Esophagus muscularis mucosa (tissue), 4 donors: ENCODE data around the gene GNB1. TPM values are rescaled to one million over a fixed set of nuclear protein-coding genes. Genes with fewer than 3 reads are reported as not detected.

Experiments
- DNase-seq: peaks from one replicate; pipeline ENCODE4 v3.0.0-alpha.2; 2017; ENCODE audit errors: extremely low spot score
- H3K27ac ChIP-seq, 4 donors: fragments of 200-600 bp; sonication (generic); replicated peaks in 1 of 4; 1 replicate in 3 of 4; 2 replicates in 1 of 4; pipeline ENCODE4 v1.5.1; 2016 to 2019; ENCODE audit warnings: mild to moderate bottlenecking in 1 of 4
- H3K27me3 ChIP-seq, 4 donors: fragments of 200-600 bp; sonication (generic); one replicate each; pipeline versions ENCODE4 v1.5.1 to v1.6.0; 2016 to 2019
- H3K36me3 ChIP-seq, 4 donors: fragments of 200-600 bp; sonication (generic); one replicate each; pipeline ENCODE4 v1.5.1; 2016 to 2019
- H3K4me1 ChIP-seq, 4 donors: fragments of 200-600 bp; sonication (generic); one replicate each; pipeline ENCODE4 v1.5.1; 2016 to 2019
- H3K4me3 ChIP-seq, 4 donors: fragments of 200-600 bp; sonication (generic); 1 replicate in 2 of 4; 2 replicates in 2 of 4; pipeline ENCODE4 v1.5.1; 2016 to 2019; ENCODE audit warnings: mild to moderate bottlenecking in 4 of 4, moderate library complexity in 1 of 4
- H3K9me3 ChIP-seq, 4 donors: fragments of 200-600 bp; sonication (generic); 1 replicate in 3 of 4; 2 replicates in 1 of 4; pipeline ENCODE4 v1.5.1; 2016 to 2019
- EP300 ChIP-seq: sonication (generic); formaldehyde crosslinking; IDR thresholded peaks from one replicate; pipeline ENCODE4 v1.6.1; 2017; ENCODE audit warnings: antibody characterized with exemption
- POLR2A ChIP-seq: fragments of 450-650 bp; IDR thresholded peaks from one replicate; pipeline ENCODE4 v1.6.1; 2017; ENCODE audit warnings: antibody characterized with exemption, moderate library complexity, mild to moderate bottlenecking, low read depth
- POLR2AphosphoS5 ChIP-seq, 2 donors: sonication (generic); formaldehyde crosslinking; IDR thresholded peaks; one replicate each; pipeline ENCODE4 v1.6.1; 2017; ENCODE audit warnings: antibody characterized with exemption in 2 of 2
- WGBS: methylation state at CpG from one replicate; pipeline ENCODE4 v1.1.5; 2018; 5-methylcytosine and 5-hydroxymethylcytosine counted together
- intact Hi-C: fragments of 100-400 bp; cut with DNase I; formaldehyde crosslinking; loops from one replicate; pipeline ENCODE4 v1.15.1; 2023
- total RNA-seq, 4 donors: library from RNA; depleted of rRNA; stranded (reverse); fragments of >200 nt; gene quantifications; one replicate each; pipeline versions ENCODE4 v1.1.0 to v1.2.1, GENCODE V29; 2016
- TF ChIP-seq, protein P1 (sequence below), 3 experiments: fragments of 200-600 bp in 2 of 3; fragments of 450-650 bp in 1 of 3; sonication (generic) in 2 of 3; IDR thresholded peaks; one replicate each; pipeline ENCODE4 v1.5.1; 2017 to 2019; ENCODE audit warnings: antibody characterized with exemption in 3 of 3, mild to moderate bottlenecking in 2 of 3, moderate library complexity in 1 of 3

The GNB1 gene
- total RNA-seq, 4 donors from 2014 or later: 124 to 166 (median 161) TPM

DNA sequence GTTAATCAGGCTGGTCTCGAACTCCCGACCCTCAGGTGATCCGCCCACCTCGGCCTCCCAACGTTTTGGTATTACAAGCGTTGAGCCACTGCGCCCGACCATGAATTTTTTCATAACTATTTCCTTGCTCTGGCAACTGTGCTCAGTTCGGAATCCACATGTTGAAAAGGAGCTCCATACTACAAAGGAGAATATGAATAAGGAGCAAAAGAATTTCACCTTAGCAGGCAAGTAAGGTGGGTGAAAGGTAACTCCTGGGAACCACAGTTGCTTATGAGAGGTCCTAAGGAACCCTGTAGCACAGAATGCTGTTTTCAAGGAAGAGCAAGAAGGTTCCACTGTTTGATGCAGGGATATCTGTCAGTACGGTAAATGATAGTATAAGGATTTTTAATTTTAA is 82.7 kb downstream of the GNB1 start:
- intact Hi-C loops: no loop called here
- Histone ChIP-seq H3K4me1 (peaks cover 0 to 10% (median 9%) of the 10 kb centered on the region in 4 donors), H3K27me3 (no peaks in the 10 kb centered on the region), H3K4me3 (no peak overlapping the region), H3K27ac (no peak overlapping the region), H3K36me3 (peaks cover 23 to 94% (median 77%) of the 10 kb centered on the region in 4 donors), H3K9me3 (no peaks in the 10 kb centered on the region)
- TF ChIP-seq EP300: no peak
- no peak for TF ChIP-seq POLR2AphosphoS5 (IDR thresholded peaks at IDR 0.05)
- TF ChIP-seq POLR2A: no peak
- TF ChIP-seq, protein P1, sequence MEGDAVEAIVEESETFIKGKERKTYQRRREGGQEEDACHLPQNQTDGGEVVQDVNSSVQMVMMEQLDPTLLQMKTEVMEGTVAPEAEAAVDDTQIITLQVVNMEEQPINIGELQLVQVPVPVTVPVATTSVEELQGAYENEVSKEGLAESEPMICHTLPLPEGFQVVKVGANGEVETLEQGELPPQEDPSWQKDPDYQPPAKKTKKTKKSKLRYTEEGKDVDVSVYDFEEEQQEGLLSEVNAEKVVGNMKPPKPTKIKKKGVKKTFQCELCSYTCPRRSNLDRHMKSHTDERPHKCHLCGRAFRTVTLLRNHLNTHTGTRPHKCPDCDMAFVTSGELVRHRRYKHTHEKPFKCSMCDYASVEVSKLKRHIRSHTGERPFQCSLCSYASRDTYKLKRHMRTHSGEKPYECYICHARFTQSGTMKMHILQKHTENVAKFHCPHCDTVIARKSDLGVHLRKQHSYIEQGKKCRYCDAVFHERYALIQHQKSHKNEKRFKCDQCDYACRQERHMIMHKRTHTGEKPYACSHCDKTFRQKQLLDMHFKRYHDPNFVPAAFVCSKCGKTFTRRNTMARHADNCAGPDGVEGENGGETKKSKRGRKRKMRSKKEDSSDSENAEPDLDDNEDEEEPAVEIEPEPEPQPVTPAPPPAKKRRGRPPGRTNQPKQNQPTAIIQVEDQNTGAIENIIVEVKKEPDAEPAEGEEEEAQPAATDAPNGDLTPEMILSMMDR (IDR thresholded peaks at IDR 0.05): no peak
- over 99% methylated on average over 10 of the region's 10 CpGs for WGBS
- DNase-seq: no peak

DNA sequence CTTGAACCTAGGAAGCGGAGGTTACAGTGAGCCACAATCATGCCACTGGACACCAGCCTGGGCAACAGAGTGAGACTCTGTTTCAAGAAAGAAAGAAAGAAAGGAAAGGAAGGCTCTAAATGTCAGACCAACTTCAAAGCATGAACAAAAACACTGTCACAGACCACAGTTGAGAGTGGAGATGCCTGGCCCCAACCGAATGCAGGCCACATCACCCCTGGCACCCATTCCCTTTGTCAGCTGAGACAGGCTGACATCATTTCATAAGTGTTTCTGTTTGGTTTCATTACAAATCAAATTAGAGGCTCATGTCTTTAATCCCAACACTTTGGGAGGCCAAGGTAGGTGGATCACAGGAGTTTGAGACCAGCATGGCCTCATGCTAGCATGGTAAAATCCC is 84.0 kb downstream of the GNB1 start:
- Histone ChIP-seq H3K27ac (no peak overlapping the region), H3K36me3 (peaks cover 16 to 94% (median 74%) of the 10 kb centered on the region in 4 donors), H3K4me3 (no peak overlapping the region), H3K9me3 (no peaks in the 10 kb centered on the region), H3K4me1 (peaks cover 0 to 10% (median 9%) of the 10 kb centered on the region in 4 donors), H3K27me3 (no peaks in the 10 kb centered on the region)
- intact Hi-C loops: no loop called here
- no peak for TF ChIP-seq POLR2AphosphoS5 (IDR thresholded peaks at IDR 0.05)
- TF ChIP-seq POLR2A: no peak
- TF ChIP-seq EP300: no peak
- TF ChIP-seq, protein P1 (IDR thresholded peaks at IDR 0.05): no peak
- whole genome bisulfite sequencing: 72% methylated on average over 2 of the region's 2 CpGs
- no peak for DNase-seq

DNA sequence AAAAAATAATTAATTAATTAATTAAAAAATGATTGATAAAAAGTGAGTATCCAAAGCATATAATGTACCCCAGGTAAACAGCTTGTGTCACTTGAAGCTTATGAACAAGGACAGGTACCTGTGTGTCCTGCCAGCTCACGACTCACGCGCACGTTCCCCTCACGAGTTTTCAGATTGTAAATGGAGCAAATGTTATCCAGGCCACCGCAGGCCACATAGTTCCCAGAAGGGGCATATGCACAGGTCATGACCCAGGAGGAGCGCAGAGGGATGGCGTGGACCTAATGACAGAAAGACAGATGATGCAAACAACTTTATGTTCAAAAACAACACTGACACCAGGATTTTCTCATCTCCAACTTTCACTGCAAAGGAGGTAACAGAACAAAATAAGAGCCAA is 86.6 kb downstream of the GNB1 start:
- Histone ChIP-seq H3K4me3 (no peak overlapping the region), H3K9me3 (no peaks in the 10 kb centered on the region), H3K4me1 (peaks cover 0 to 23% (median 9%) of the 10 kb centered on the region in 4 donors), H3K36me3 (peaks cover 16 to 80% (median 63%) of the 10 kb centered on the region in 4 donors), H3K27me3 (no peaks in the 10 kb centered on the region), H3K27ac (no peak overlapping the region)
- intact Hi-C loops: no loop called here
- no peak for DNase-seq
- WGBS: 88% methylated on average over 8 of the region's 8 CpGs
- TF ChIP-seq, protein P1 (IDR thresholded peaks at IDR 0.05): no peak
- TF ChIP-seq POLR2AphosphoS5 (IDR thresholded peaks at IDR 0.05) (no peak), POLR2A (no peak), EP300 (no peak)

- no peak for DNase-seq
- Histone ChIP-seq H3K27me3 (no peaks in the 10 kb centered on the region), H3K4me1 (peaks cover 0 to 23% (median 9%) of the 10 kb centered on the region in 4 donors), H3K36me3 (peaks cover 17 to 85% (median 65%) of the 10 kb centered on the region in 4 donors), H3K9me3 (no peaks in the 10 kb centered on the region), H3K4me3 (no peak overlapping the region), H3K27ac (no peak overlapping the region)
- 96% methylated on average over 1 of the region's 1 CpG for WGBS
- TF ChIP-seq, protein P1 (IDR thresholded peaks at IDR 0.05): no peak
- no peak for TF ChIP-seq EP300
- no peak for TF ChIP-seq POLR2A
- no peak for TF ChIP-seq POLR2AphosphoS5 (IDR thresholded peaks at IDR 0.05)
- intact Hi-C loops: no loop called here
Observed at GRCh38 chr1:1802871-1803270, 88.0 kb downstream of the GNB1 start.

GRCh38 chr1:1799716-1800115 is 91.2 kb downstream of the GNB1 start:
- intact Hi-C loops: no loop called here

More at GRCh38 chr1:1799716-1800115, 91.2 kb downstream of the GNB1 start:
- Histone ChIP-seq H3K9me3 (no peaks in the 10 kb centered on the region), H3K27me3 (no peaks in the 10 kb centered on the region), H3K4me1 (peaks cover 0 to 15% (median 0%) of the 10 kb centered on the region in 4 donors), H3K36me3 (peaks cover 35 to 90% (median 72%) of the 10 kb centered on the region in 4 donors), H3K27ac (no peak overlapping the region), H3K4me3 (no peak overlapping the region)
- DNase-seq: no peak
- TF ChIP-seq, protein P1 (IDR thresholded peaks at IDR 0.05): no peak
- no peak for TF ChIP-seq POLR2AphosphoS5 (IDR thresholded peaks at IDR 0.05)
- 86% methylated on average over 5 of the region's 5 CpGs for WGBS
